ENCODE measurements around the gene DNAJC11. TPM values are rescaled to one million over a fixed set of nuclear protein-coding genes. Genes with fewer than 3 reads are reported as not detected.

DNAJC11 gene
- total RNA-seq, 1 donor from 2014 or later, result 74.1 TPM

GRCh38 chr1:6695868-6696267 is 5.7 kb downstream of the DNAJC11 start:
- Mint-ChIP-seq H3K4me1 (ENCODE audit: low read depth, unreplicated experiment) (peaks cover 16% of the 10 kb centered on the region), H3K9me3 (ENCODE audit: unreplicated experiment) (peaks cover 3% of the 10 kb centered on the region), H3K27me3 (ENCODE audit: unreplicated experiment) (no peaks in the 10 kb centered on the region), H3K36me3 (ENCODE audit: unreplicated experiment) (no peaks in the 10 kb centered on the region), H3K27ac (ENCODE audit: unreplicated experiment) (no peak overlapping the region), H3K4me3 (ENCODE audit: unreplicated experiment) (no peak overlapping the region)
- no peak for DNase-seq
- TF ChIP-seq CTCF (IDR thresholded peaks at IDR 0.05; ENCODE audit: partially characterized antibody, unreplicated experiment), result no peak

GRCh38 chr1:6694121-6694713 is 7.4 kb downstream of the DNAJC11 start:
- Mint-ChIP-seq H3K27ac (ENCODE audit: unreplicated experiment) (peak overlapping the region; percentile 72), H3K4me3 (ENCODE audit: unreplicated experiment) (no peak overlapping the region), H3K9me3 (ENCODE audit: unreplicated experiment) (peaks cover 3% of the 10 kb centered on the region), H3K27me3 (ENCODE audit: unreplicated experiment) (no peaks in the 10 kb centered on the region), H3K4me1 (ENCODE audit: low read depth, unreplicated experiment) (peaks cover 13% of the 10 kb centered on the region), H3K36me3 (ENCODE audit: unreplicated experiment) (no peaks in the 10 kb centered on the region)
- no peak for TF ChIP-seq CTCF (IDR thresholded peaks at IDR 0.05; ENCODE audit: partially characterized antibody, unreplicated experiment)
- DNase-seq, result no peak

GRCh38 chr1:6692956-6693355 is 8.7 kb downstream of the DNAJC11 start:
- Mint-ChIP-seq H3K36me3 (ENCODE audit: unreplicated experiment) (no peaks in the 10 kb centered on the region), H3K27ac (ENCODE audit: unreplicated experiment) (no peak overlapping the region), H3K4me3 (ENCODE audit: unreplicated experiment) (no peak overlapping the region), H3K9me3 (ENCODE audit: unreplicated experiment) (peaks cover 3% of the 10 kb centered on the region), H3K4me1 (ENCODE audit: low read depth, unreplicated experiment) (peaks cover 13% of the 10 kb centered on the region), H3K27me3 (ENCODE audit: unreplicated experiment) (no peaks in the 10 kb centered on the region)
- no peak for TF ChIP-seq CTCF (IDR thresholded peaks at IDR 0.05; ENCODE audit: partially characterized antibody, unreplicated experiment)
- no peak for DNase-seq

DNA sequence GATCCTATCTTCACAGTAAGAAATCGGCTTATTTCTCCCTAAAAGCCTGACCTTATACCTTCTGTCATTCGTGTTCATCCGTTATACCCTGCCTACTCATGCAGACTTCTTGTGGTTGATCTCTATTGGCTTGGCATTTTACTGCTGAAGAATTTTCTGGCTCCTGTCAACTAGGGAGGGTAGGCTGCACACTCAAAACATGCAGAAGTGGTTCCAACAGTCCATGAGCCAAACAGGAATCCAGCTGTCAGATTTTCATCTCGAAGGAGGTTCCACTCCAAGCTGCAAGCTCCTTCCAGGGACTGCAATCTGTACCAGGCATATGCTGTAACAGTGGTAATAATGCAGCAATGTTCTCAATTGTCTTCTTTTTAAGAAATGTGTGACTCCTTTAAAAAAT is 10.1 kb downstream of the DNAJC11 start:
- Mint-ChIP-seq H3K27me3 (ENCODE audit: unreplicated experiment) (no peaks in the 10 kb centered on the region), H3K4me3 (ENCODE audit: unreplicated experiment) (no peak overlapping the region), H3K27ac (ENCODE audit: unreplicated experiment) (no peak overlapping the region), H3K9me3 (ENCODE audit: unreplicated experiment) (peaks cover 2% of the 10 kb centered on the region), H3K4me1 (ENCODE audit: low read depth, unreplicated experiment) (peaks cover 13% of the 10 kb centered on the region), H3K36me3 (ENCODE audit: unreplicated experiment) (no peaks in the 10 kb centered on the region)
- TF ChIP-seq CTCF (IDR thresholded peaks at IDR 0.05; ENCODE audit: partially characterized antibody, unreplicated experiment), result no peak
- DNase-seq, result no peak

DNA sequence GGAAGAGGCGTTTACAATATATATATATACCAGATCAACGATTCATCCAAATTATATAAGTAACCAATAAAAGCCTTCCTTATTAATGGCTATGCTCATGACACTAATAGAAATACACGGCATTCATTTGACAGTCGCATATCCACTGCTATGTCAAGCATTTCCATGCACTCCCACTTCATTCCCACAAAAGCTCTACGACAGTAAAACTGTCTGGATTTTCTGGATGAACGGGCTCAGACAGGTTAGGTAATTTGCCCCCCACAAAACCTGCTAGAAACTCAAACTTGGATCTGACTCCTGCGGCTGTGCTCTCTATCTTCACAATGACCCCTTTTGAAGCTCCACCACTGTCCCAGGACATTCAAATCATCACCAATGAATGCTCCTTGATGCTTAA is 11.4 kb downstream of the DNAJC11 start:
- no peak for DNase-seq
- H3K36me3 Mint-ChIP-seq (ENCODE audit: unreplicated experiment), result no peaks in the 10 kb centered on the region
- peaks cover 13% of the 10 kb centered on the region for H3K4me1 Mint-ChIP-seq (ENCODE audit: low read depth, unreplicated experiment)
- no peak for TF ChIP-seq CTCF (IDR thresholded peaks at IDR 0.05; ENCODE audit: partially characterized antibody, unreplicated experiment)
- H3K4me3 Mint-ChIP-seq (ENCODE audit: unreplicated experiment), result no peak overlapping the region
- no peaks in the 10 kb centered on the region for H3K27me3 Mint-ChIP-seq (ENCODE audit: unreplicated experiment)
- H3K9me3 Mint-ChIP-seq (ENCODE audit: unreplicated experiment), result no peaks in the 10 kb centered on the region
- H3K27ac Mint-ChIP-seq (ENCODE audit: unreplicated experiment), result no peak overlapping the region
